ENCODE measurements around the gene ANKRD36C.
"Not testable (repeated sequence)": the region's sequence is repeated elsewhere in the genome, so short reads cannot be mapped to it uniquely, and the experiment has no call there.

ANKRD36C gene

DNA sequence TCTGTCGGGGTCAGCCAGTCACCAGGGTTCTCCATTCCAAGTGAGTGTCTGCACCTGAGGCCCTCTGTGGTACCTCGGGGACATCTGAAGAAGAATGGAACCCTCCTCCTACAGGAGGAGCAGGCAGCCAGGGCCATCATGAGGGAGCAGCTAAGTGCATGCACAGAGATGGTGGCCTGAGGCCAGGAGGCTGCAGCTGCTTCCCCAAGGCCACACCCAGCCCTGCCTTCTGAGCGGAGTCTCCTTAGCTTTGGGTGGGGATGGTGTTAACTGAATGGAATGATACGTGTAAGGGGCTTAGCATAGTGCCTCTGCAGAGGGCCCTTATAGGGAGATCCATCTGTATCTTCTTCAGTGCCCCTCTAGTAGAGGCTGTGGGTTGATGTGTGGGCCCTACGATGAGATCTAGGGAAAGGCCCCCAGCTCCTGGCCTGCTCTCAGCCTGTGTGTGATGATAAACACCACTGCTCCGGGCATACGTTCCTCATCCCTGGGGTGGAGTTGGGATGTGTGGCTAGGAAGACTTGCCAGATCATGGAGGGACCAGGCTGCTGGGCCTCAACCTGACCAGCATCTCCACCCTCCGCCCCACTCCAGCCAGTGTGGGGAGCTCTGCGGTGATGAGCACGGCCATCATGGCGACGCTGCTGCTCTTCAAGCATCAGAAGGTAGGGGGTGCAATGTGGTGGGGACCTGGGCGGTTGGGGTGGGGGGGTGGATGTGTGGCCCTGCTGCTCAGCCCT is 192.3 kb downstream of the ANKRD36C start:
- not testable (repeated sequence) for DNase-seq (ENCODE audit: low spot score)

DNA sequence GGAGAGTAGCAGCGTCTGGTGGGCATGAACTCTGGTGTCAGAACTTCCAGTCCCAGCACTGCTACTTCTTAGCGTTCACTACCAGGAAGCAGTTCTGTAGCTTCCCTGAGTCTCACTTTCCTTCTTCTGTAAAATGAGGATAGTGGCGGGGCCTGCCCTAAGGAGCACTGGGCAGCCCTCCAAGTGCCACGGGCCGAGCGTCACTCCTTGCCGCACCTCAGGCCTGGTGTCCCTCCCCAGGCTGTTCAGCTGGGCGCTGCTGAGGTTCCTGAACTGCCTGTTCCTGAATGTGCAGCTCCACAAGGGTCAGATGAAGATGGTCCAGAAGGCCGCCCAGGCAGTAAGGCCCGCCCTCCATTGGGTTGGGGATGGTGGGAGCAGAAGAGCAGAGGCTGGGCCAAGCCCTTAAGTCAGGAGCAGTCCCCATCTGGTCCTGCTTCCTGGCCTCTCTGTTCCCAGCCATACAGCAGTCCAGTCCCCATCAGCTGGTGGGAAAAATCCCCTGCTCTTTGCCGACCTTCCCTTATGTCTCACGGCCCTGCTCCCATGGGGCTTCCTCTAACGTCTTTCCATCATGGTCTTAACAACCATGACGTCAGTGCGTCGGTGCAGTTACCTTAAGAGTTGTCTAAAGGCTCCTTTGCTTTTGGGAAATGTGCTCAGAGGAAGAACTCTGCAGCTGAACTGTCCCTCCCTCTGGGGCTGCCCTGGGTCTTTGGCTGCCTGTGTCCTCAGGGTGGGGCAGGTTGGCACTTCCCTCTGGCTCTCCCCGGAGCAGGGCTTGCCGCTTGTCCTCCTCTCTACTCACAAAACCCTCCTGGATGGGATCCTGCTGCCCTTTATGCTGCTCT is 195.2 kb downstream of the ANKRD36C start:
- DNase-seq (ENCODE audit: low spot score) = not testable (repeated sequence)

DNA sequence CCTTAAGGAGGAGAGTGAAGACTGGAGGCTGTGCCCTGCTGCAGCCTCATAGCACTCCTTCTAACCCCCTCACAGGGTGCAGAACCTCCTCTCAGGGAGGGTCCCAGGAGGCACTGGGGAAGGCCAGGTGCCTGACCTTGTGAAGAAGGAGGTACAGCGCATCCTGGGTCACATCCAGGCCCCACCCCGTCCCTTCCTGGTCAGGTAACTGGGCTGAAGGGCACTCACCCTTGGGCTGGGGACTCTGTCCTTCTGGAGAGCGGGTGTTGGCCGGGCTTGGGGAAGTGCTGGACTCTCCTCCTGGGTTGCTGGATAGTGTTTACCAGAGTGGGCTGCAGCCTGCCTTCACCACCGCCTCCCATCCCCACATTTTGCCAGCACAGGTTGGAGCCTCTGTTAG is 197.7 kb downstream of the ANKRD36C start:
- not testable (repeated sequence) for DNase-seq (ENCODE audit: low spot score)

DNA sequence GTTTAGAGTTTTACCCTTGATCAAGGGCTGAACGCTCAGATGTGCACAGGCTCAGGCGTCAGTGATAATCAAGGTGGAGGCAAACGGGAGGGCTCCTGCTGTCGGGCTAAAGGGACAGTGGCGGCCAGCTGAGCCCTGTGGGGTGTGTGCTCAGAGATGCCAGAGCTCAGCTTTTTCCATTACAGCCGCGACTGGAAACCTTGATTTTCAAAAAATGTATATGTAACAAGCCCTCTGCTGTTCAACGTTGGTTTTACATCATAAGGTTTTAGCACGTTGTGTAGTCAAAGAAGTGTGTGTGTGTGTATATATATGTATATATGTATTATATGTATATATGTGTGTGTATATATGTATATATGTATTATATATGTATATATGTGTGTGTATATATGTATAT is 201.4 kb downstream of the ANKRD36C start:
- not testable (repeated sequence) for DNase-seq (ENCODE audit: low spot score)

DNA sequence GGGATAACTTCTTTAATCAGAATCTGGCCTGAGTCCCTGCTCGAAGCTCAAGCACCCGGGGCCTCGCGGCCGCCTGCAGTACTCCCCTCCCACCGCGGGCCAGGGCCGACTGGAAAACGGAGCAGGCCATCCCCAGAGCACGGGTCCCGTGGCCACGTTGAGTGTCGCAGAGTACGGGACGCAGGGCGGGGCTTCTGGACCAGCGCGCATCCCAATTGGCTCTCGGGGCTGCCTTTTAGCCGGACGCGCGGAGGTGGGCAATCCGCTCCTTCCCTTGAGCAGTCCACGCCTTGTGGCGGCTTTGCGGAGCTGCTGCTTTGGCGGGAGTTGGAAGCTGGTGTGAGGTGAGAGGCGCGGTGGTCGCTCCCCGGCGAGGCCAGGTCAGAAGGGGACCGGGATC is 202.2 kb downstream of the ANKRD36C start:
- not testable (repeated sequence) for DNase-seq (ENCODE audit: low spot score)

DNA sequence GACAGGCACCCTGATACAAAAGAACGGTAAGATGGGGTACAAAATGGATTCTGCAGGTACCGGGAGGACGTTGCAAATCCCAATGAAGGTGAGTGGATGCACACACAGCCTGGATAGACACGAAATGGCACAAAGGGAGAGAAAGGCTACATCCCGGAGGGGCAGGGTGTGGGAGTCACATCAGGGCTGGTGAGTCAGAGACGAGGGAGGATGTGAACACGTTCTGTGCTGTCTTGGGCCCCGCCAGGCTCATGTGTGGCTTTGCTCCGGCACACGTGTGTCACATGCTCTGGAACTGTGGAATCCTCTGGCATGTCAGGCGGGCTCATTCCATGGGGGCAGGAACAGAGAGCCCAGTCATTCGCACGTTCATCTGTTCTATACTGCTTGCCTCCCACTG is 203.0 kb downstream of the ANKRD36C start:
- DNase-seq (ENCODE audit: low spot score) = not testable (repeated sequence)
